Measurements from ENCODE around the gene OXSR1.

The OXSR1 gene

GRCh38 chr3:38148311-38148882 lies 16.9 kb upstream of the OXSR1 start:
- TF ChIP-seq GATA3 (IDR thresholded peaks at IDR 0.05; ENCODE audit: low read depth, low read length) (no peak), GATA2 (IDR thresholded peaks at IDR 0.05; ENCODE audit: low read depth, low read length) (no peak)

- no peak for TF ChIP-seq GATA3 (IDR thresholded peaks at IDR 0.05; ENCODE audit: low read depth, low read length)
- TF ChIP-seq GATA2 (IDR thresholded peaks at IDR 0.05; ENCODE audit: low read depth, low read length), result peak; percentile 33; the same call in 1 of the 2 replicates
Measured at GRCh38 chr3:38149708-38150107, 15.6 kb upstream of the OXSR1 start.

- TF ChIP-seq GATA3 (IDR thresholded peaks at IDR 0.05; ENCODE audit: low read depth, low read length) (no peak), GATA2 (IDR thresholded peaks at IDR 0.05; ENCODE audit: low read depth, low read length) (no peak)
Measured at GRCh38 chr3:38150780-38151528, 14.4 kb upstream of the OXSR1 start.

- no peak for TF ChIP-seq GATA2 (IDR thresholded peaks at IDR 0.05; ENCODE audit: low read depth, low read length)
- TF ChIP-seq GATA3 (IDR thresholded peaks at IDR 0.05; ENCODE audit: low read depth, low read length), result no peak
Measured at GRCh38 chr3:38151667-38152265, 13.6 kb upstream of the OXSR1 start.

- TF ChIP-seq GATA2 (IDR thresholded peaks at IDR 0.05; ENCODE audit: low read depth, low read length), result no peak
- no peak for TF ChIP-seq GATA3 (IDR thresholded peaks at IDR 0.05; ENCODE audit: low read depth, low read length)
Measured at GRCh38 chr3:38152609-38153008, 12.7 kb upstream of the OXSR1 start.

GRCh38 chr3:38153221-38153620 lies 12.1 kb upstream of the OXSR1 start:
- no peak for TF ChIP-seq GATA2 (IDR thresholded peaks at IDR 0.05; ENCODE audit: low read depth, low read length)
- TF ChIP-seq GATA3 (IDR thresholded peaks at IDR 0.05; ENCODE audit: low read depth, low read length), result no peak

- TF ChIP-seq GATA3 (IDR thresholded peaks at IDR 0.05; ENCODE audit: low read depth, low read length) (no peak), GATA2 (IDR thresholded peaks at IDR 0.05; ENCODE audit: low read depth, low read length) (no peak)
Measured at GRCh38 chr3:38154033-38154494, 11.3 kb upstream of the OXSR1 start.

- TF ChIP-seq GATA2 (IDR thresholded peaks at IDR 0.05; ENCODE audit: low read depth, low read length), result no peak
- no peak for TF ChIP-seq GATA3 (IDR thresholded peaks at IDR 0.05; ENCODE audit: low read depth, low read length)
Measured at GRCh38 chr3:38154625-38155255, 10.6 kb upstream of the OXSR1 start.

GRCh38 chr3:38155825-38156224 lies 9.5 kb upstream of the OXSR1 start:
- TF ChIP-seq GATA2 (IDR thresholded peaks at IDR 0.05; ENCODE audit: low read depth, low read length), result no peak
- no peak for TF ChIP-seq GATA3 (IDR thresholded peaks at IDR 0.05; ENCODE audit: low read depth, low read length)

GRCh38 chr3:38157117-38157516 lies 8.2 kb upstream of the OXSR1 start:
- TF ChIP-seq GATA2 (IDR thresholded peaks at IDR 0.05; ENCODE audit: low read depth, low read length) (no peak), GATA3 (IDR thresholded peaks at IDR 0.05; ENCODE audit: low read depth, low read length) (no peak)

- TF ChIP-seq GATA3 (IDR thresholded peaks at IDR 0.05; ENCODE audit: low read depth, low read length) (no peak), GATA2 (IDR thresholded peaks at IDR 0.05; ENCODE audit: low read depth, low read length) (no peak)
Measured at GRCh38 chr3:38157595-38157994, 7.7 kb upstream of the OXSR1 start.

- TF ChIP-seq GATA2 (IDR thresholded peaks at IDR 0.05; ENCODE audit: low read depth, low read length) (no peak), GATA3 (IDR thresholded peaks at IDR 0.05; ENCODE audit: low read depth, low read length) (no peak)
Measured at GRCh38 chr3:38158472-38158871, 6.9 kb upstream of the OXSR1 start.

GRCh38 chr3:38163117-38163840 lies 2.1 kb upstream of the OXSR1 start:
- TF ChIP-seq GATA3 (IDR thresholded peaks at IDR 0.05; ENCODE audit: low read depth, low read length) (no peak), GATA2 (IDR thresholded peaks at IDR 0.05; ENCODE audit: low read depth, low read length) (no peak)
